ENCODE results near the gene RSPO4.
A peak's percentile ranks its signal among the peaks of the same experiment; 100 is the strongest.

The RSPO4 gene

GRCh38 chr20:967796-968742, 34.0 kb downstream of the RSPO4 start:
- DNase-seq: no peak

- DNase-seq: no peak
Observed at GRCh38 chr20:965956-966355, 36.2 kb downstream of the RSPO4 start.

GRCh38 chr20:963795-964194, 38.3 kb downstream of the RSPO4 start:
- no peak for DNase-seq

GRCh38 chr20:962683-963082, 39.4 kb downstream of the RSPO4 start:
- no peak for DNase-seq

GRCh38 chr20:962223-962622, 39.9 kb downstream of the RSPO4 start:
- no peak for DNase-seq

- no peak for DNase-seq
Observed at GRCh38 chr20:961768-962167, 40.3 kb downstream of the RSPO4 start.

- DNase-seq: no peak
Observed at GRCh38 chr20:959996-960615, 42.0 kb downstream of the RSPO4 start.

GRCh38 chr20:958936-959815, 42.9 kb downstream of the RSPO4 start:
- no peak for DNase-seq

- no peak for DNase-seq
Observed at GRCh38 chr20:957544-957943, 44.6 kb downstream of the RSPO4 start.

GRCh38 chr20:956330-956951, 45.7 kb downstream of the RSPO4 start:
- peak; percentile 55 for DNase-seq

- no peak for DNase-seq
Observed at GRCh38 chr20:955656-956055, 46.5 kb downstream of the RSPO4 start.

GRCh38 chr20:955111-955510, 47.0 kb downstream of the RSPO4 start:
- no peak for DNase-seq

- DNase-seq: no peak
Observed at GRCh38 chr20:953742-954141, 48.4 kb downstream of the RSPO4 start.

- no peak for DNase-seq
Observed at GRCh38 chr20:952196-952795, 49.8 kb downstream of the RSPO4 start.

GRCh38 chr20:951384-952169, 50.5 kb downstream of the RSPO4 start:
- DNase-seq: no peak

- no peak for DNase-seq
Observed at GRCh38 chr20:949717-950116, 52.4 kb downstream of the RSPO4 start.

GRCh38 chr20:946826-947225, 55.3 kb downstream of the RSPO4 start:
- DNase-seq: no peak

- no peak for DNase-seq
Observed at GRCh38 chr20:945841-946240, 56.3 kb downstream of the RSPO4 start.

GRCh38 chr20:944774-945410, 57.2 kb downstream of the RSPO4 start:
- DNase-seq: no peak

GRCh38 chr20:944148-944547, 58.0 kb downstream of the RSPO4 start:
- no peak for DNase-seq

GRCh38 chr20:942611-943010, 59.5 kb downstream of the RSPO4 start:
- no peak for DNase-seq

All from GDM1 (cell line).